DND-41 (cell line): Measurements from ENCODE around the gene SETDB2.

ENCODE experiments used
- ATAC-seq: fragments of 200-7000 bp; cut with Tn5 transposase; 3 replicates; pipeline ENCODE4 v1.9.1; 2021; ENCODE audit warnings: low read depth; ENCODE audit not compliant: insufficient read depth
- DNase-seq: peaks from one replicate; pipeline ENCODE4 v3.0.0-alpha.2; 2020
- H2AFZ ChIP-seq: 2 replicates; pipeline ENCODE4 v1.6.0; 2012; ENCODE audit warnings: low read depth, low read length
- H3K27ac ChIP-seq: 2 replicates; pipeline ENCODE4 v1.5.1; 2012; ENCODE audit warnings: low read length, inconsistent platforms
- H3K27me3 ChIP-seq: fragments of 200-600 bp; sonication (generic); 2 replicates; pipeline ENCODE4 v1.6.0; 2012; ENCODE audit warnings: low read length, mild to moderate bottlenecking, inconsistent platforms; ENCODE audit not compliant: insufficient read depth, poor library complexity
- H3K36me3 ChIP-seq: 2 replicates; pipeline ENCODE4 v1.5.1; 2012; ENCODE audit warnings: low read length, inconsistent platforms; ENCODE audit not compliant: insufficient read depth
- H3K4me1 ChIP-seq: 2 replicates; pipeline ENCODE4 v1.5.1; 2012; ENCODE audit warnings: mild to moderate bottlenecking, low read length; ENCODE audit not compliant: insufficient read depth
- H3K4me2 ChIP-seq: 2 replicates; pipeline ENCODE4 v1.6.0; 2012; ENCODE audit warnings: mild to moderate bottlenecking, moderate library complexity, low read length, inconsistent platforms; ENCODE audit not compliant: insufficient read depth
- H3K4me3 ChIP-seq, 2 experiments: fragments of 200-600 bp in 1 of 2; shearing (Covaris generic) in 1 of 2; 2 replicates each; pipeline ENCODE4 v1.5.1; 2012 to 2016; ENCODE audit warnings: inconsistent platforms in 2 of 2, low read length in 2 of 2, mild to moderate bottlenecking in 2 of 2, low read depth in 1 of 2, moderate library complexity in 1 of 2
- H3K79me2 ChIP-seq: 2 replicates; pipeline ENCODE4 v1.6.0; 2012; ENCODE audit warnings: low read length, inconsistent platforms; ENCODE audit not compliant: insufficient read depth
- H3K9ac ChIP-seq: 2 replicates; pipeline ENCODE4 v1.6.0; 2012; ENCODE audit warnings: low read depth, mild to moderate bottlenecking, inconsistent platforms, low read length, moderate library complexity
- H3K9me3 ChIP-seq: 2 replicates; pipeline ENCODE4 v1.5.1; 2012; ENCODE audit warnings: low read length, moderate library complexity, mild to moderate bottlenecking, inconsistent platforms; ENCODE audit not compliant: insufficient read depth, severe bottlenecking
- H4K20me1 ChIP-seq: 2 replicates; pipeline ENCODE4 v1.6.0; 2012; ENCODE audit warnings: low read length; ENCODE audit not compliant: insufficient read depth
- CTCF ChIP-seq: IDR thresholded peaks from 2 replicates; pipeline ENCODE4 v1.5.1; 2012; ENCODE audit warnings: borderline replicate concordance, low read length, moderate library complexity, mild to moderate bottlenecking; ENCODE audit not compliant: poor library complexity, severe bottlenecking; ENCODE audit errors: extremely low read depth
- EZH2 ChIP-seq: IDR thresholded peaks from 3 replicates; pipeline ENCODE4 v1.6.1; 2012; ENCODE audit warnings: borderline replicate concordance, low read depth, mild to moderate bottlenecking, moderate library complexity, low read length, inconsistent platforms; ENCODE audit not compliant: severe bottlenecking

The SETDB2 gene

GRCh38 chr13:49410006-49410405 is 34.1 kb upstream of the SETDB2 start:
- Histone ChIP-seq H3K27me3 (no peaks in the 10 kb centered on the region), H3K9me3 (no peaks in the 10 kb centered on the region), H4K20me1 (no peaks in the 10 kb centered on the region), H3K36me3 (no peaks in the 10 kb centered on the region), H3K9ac (no peak overlapping the region), H3K79me2 (no peaks in the 10 kb centered on the region), H3K4me3 (no peak overlapping the region), H3K27ac (no peak overlapping the region), H2AFZ (no peak overlapping the region), H3K4me2 (no peak overlapping the region), H3K4me1 (no peaks in the 10 kb centered on the region)
- no peak for DNase-seq
- TF ChIP-seq EZH2, result no peak
- ATAC-seq, result no peak

GRCh38 chr13:49410477-49410876 is 33.6 kb upstream of the SETDB2 start:
- H3K4me2 ChIP-seq, result no peak overlapping the region

GRCh38 chr13:49411353-49411752 is 32.7 kb upstream of the SETDB2 start:
- Histone ChIP-seq H3K4me2 (no peak overlapping the region), H3K27ac (no peak overlapping the region), H3K9ac (no peak overlapping the region), H3K79me2 (no peaks in the 10 kb centered on the region), H3K4me3 (no peak overlapping the region), H4K20me1 (no peaks in the 10 kb centered on the region), H3K9me3 (no peaks in the 10 kb centered on the region), H3K4me1 (no peaks in the 10 kb centered on the region), H2AFZ (no peak overlapping the region), H3K36me3 (no peaks in the 10 kb centered on the region), H3K27me3 (no peaks in the 10 kb centered on the region)
- TF ChIP-seq EZH2 (no peak), CTCF (no peak)
- no peak for ATAC-seq
- no peak for DNase-seq

More at GRCh38 chr13:49410477-49410876, 33.6 kb upstream of the SETDB2 start:
- Histone ChIP-seq H3K9ac (no peak overlapping the region), H3K4me1 (no peaks in the 10 kb centered on the region), H3K36me3 (no peaks in the 10 kb centered on the region), H3K27ac (no peak overlapping the region), H3K79me2 (no peaks in the 10 kb centered on the region), H3K4me3 (no peak overlapping the region), H4K20me1 (no peaks in the 10 kb centered on the region), H3K27me3 (no peaks in the 10 kb centered on the region), H2AFZ (no peak overlapping the region), H3K9me3 (no peaks in the 10 kb centered on the region)
- ATAC-seq (no peak), DNase-seq (no peak)
- TF ChIP-seq EZH2 (no peak), CTCF (no peak)

GRCh38 chr13:49412749-49413148 is 31.3 kb upstream of the SETDB2 start:
- Histone ChIP-seq H2AFZ (no peak overlapping the region), H3K4me3 (no peak overlapping the region), H3K27me3 (no peaks in the 10 kb centered on the region), H3K9ac (no peak overlapping the region), H4K20me1 (no peaks in the 10 kb centered on the region), H3K79me2 (no peaks in the 10 kb centered on the region), H3K27ac (no peak overlapping the region), H3K4me1 (no peaks in the 10 kb centered on the region), H3K9me3 (no peaks in the 10 kb centered on the region), H3K4me2 (no peak overlapping the region), H3K36me3 (no peaks in the 10 kb centered on the region)
- ATAC-seq (no peak), DNase-seq (no peak)
- TF ChIP-seq EZH2 (no peak), CTCF (no peak)
